Activated naive CD8-positive, alpha-beta T cell treated with anti-CD3 and anti-CD28 coated beads, Interleukin-2, amount 50 U/mL, for 24 hours (primary cell): ENCODE results near the gene FIGLA.

Experiments used
- ATAC-seq: fragments of 150-1000 bp; cut with Tn5 transposase; one replicate; pipeline ENCODE4 v1.10.0; 2021
- DNase-seq: peaks from one replicate; pipeline ENCODE4 v3.0.0; 2021
- H3K27ac Mint-ChIP-seq: one replicate; pipeline ENCODE4 v1.8.0; 2021; ENCODE audit warnings: mild to moderate bottlenecking, mixed read lengths
- H3K27me3 Mint-ChIP-seq: one replicate; pipeline ENCODE4 v1.8.0; 2021; ENCODE audit warnings: mixed read lengths
- H3K36me3 Mint-ChIP-seq: one replicate; pipeline ENCODE4 v1.8.0; 2021; ENCODE audit warnings: low read depth, mixed read lengths
- H3K4me1 Mint-ChIP-seq: one replicate; pipeline ENCODE4 v1.8.0; 2021; ENCODE audit warnings: mixed read lengths
- H3K4me3 Mint-ChIP-seq: one replicate; pipeline ENCODE4 v1.8.0; 2021; ENCODE audit warnings: mild to moderate bottlenecking, moderate library complexity, mixed read lengths
- H3K9me3 Mint-ChIP-seq: one replicate; pipeline ENCODE4 v1.8.0; 2021; ENCODE audit warnings: mixed read lengths

FIGLA gene

DNA sequence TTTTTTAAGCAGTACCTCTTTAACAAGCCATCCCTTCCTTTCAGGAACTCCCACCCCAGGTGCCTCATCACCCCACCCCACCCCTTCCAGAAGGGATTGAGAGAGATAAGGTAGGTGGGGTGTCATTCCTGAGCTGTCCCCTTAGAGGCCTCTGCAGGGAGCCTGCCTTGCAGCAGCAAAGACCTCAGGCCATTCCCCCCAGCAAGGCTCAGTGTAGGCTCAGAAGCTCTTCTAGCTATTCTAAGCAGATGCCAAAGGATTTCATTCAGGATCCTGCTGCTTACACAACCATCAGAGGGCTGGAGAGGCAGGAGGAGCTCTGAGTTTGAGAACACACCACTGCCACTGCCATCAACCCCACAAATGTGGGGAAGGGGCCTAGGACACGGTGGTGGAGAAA lies 5.8 kb upstream of the FIGLA start:
- no peaks in the 10 kb centered on the region for H3K9me3 Mint-ChIP-seq
- peaks cover 16% of the 10 kb centered on the region for H3K27me3 Mint-ChIP-seq
- ATAC-seq (no peak), DNase-seq (no peak)
- H3K36me3 Mint-ChIP-seq = no peaks in the 10 kb centered on the region
- H3K4me3 Mint-ChIP-seq = no peak overlapping the region
- peaks cover 9% of the 10 kb centered on the region for H3K4me1 Mint-ChIP-seq
- H3K27ac Mint-ChIP-seq = no peak overlapping the region

DNA sequence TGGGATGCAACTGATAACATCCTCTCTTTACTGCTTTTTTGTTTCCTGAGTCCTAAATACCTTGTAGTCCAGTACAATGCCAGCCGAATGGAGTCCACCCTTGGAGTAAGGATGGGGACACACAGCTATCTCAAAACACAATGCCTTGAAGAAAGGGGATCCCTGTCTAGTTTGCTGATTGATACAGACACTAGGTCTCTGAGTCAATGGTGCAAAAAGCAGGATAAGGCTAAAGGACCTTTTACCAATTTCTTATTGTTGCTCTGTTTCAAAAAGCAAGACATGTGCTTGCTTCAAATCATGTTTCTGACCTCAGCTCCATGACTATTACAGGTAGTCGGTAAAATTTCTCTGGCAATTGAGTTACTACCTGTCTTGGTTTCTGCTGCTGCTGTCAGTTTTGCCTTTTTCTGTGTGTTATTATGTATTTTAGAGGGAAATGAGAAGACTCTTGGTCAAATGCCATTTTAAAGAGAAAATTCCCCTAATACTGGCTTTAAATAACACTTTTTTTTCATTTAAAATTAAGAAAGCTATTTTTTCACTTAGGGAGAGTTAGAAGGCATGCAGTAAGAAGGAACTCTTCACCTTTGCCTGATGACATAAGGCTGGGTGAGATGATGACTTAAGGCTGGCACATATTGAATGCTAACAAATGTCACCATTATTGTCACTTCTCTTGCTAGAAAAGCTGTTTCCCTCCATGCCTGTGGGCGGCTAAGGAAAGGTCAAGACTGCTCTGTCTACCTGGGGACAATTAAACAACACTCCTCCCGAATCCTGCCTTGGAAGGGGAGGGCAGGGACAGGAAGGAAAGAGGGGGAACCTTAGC lies 4.9 kb upstream of the FIGLA start:
- DNase-seq (peak; percentile 11), ATAC-seq (peak; percentile 59)
- Mint-ChIP-seq H3K4me1 (peaks cover 12% of the 10 kb centered on the region), H3K27ac (no peak overlapping the region), H3K27me3 (peaks cover 21% of the 10 kb centered on the region), H3K9me3 (no peaks in the 10 kb centered on the region), H3K4me3 (no peak overlapping the region), H3K36me3 (no peaks in the 10 kb centered on the region)

DNA sequence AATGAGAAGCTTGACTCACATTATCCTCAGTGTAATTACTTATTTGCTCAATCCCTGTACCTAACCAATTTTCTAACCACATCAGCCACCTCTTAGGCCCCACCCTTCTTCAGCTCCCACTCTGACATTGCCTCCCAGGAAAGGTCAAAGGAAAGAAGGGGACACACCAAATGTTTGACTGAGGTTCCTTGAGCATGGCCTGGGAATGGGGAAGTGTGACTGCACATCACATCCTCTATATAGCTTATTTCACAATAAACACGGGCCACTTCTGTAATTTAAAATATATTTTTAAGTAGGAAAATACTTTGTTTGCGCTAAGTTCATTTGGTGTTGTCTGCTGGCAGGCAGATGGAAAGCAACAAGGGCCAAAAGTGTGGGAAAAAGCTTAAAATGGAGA lies 3.0 kb upstream of the FIGLA start:
- H3K4me1 Mint-ChIP-seq = peaks cover 21% of the 10 kb centered on the region
- no peaks in the 10 kb centered on the region for H3K9me3 Mint-ChIP-seq
- H3K36me3 Mint-ChIP-seq = no peaks in the 10 kb centered on the region
- no peak overlapping the region for H3K27ac Mint-ChIP-seq
- H3K4me3 Mint-ChIP-seq = no peak overlapping the region
- H3K27me3 Mint-ChIP-seq = peaks cover 30% of the 10 kb centered on the region
- no peak for DNase-seq
- no peak for ATAC-seq

DNA sequence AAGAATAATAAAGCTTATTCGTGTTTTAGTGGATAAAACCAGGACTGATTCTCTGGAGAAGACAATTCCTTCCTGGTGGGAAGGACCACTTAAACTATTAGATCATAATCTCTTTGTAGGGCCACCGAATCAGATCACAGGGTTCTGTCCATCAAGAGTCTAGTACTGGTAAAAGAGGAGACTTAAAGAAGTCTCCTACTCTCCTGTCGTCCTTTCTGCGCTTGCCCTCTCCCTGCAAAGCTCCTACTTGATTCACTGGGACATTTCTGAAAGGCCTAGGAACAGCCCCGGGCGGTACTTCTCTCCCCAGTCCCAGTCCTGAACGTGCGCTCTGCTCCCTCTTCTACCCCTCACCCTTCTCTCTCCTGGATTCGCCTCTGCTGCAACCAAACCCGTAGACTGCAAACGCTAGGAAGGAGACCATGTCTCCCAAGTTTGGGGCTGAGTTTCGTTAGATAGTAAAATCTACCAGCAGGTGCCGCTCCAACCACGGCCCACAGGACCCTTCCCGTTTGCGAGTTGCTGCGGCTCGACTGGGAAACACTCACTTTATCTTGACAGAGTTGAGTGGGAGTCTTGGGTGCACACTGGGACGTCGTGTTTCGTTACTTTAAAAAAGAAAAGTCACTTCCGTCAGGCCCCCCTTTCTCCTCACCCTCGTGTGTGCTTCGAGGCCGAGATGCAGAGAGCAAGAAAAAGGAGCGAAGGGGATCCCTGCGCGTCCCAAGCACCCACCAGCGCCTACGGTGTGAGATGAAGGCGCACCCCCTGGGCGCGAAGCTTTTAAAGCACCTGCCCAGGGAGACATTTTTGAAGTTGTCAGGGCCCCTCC lies 923 bp downstream of the FIGLA start:
- peak; percentile 77 for DNase-seq
- ATAC-seq = peak; percentile 81
- Mint-ChIP-seq H3K9me3 (no peaks in the 10 kb centered on the region), H3K27ac (no peak overlapping the region), H3K36me3 (no peaks in the 10 kb centered on the region), H3K27me3 (peaks cover 48% of the 10 kb centered on the region), H3K4me1 (peaks cover 20% of the 10 kb centered on the region), H3K4me3 (peak overlapping the region; percentile 68)

DNA sequence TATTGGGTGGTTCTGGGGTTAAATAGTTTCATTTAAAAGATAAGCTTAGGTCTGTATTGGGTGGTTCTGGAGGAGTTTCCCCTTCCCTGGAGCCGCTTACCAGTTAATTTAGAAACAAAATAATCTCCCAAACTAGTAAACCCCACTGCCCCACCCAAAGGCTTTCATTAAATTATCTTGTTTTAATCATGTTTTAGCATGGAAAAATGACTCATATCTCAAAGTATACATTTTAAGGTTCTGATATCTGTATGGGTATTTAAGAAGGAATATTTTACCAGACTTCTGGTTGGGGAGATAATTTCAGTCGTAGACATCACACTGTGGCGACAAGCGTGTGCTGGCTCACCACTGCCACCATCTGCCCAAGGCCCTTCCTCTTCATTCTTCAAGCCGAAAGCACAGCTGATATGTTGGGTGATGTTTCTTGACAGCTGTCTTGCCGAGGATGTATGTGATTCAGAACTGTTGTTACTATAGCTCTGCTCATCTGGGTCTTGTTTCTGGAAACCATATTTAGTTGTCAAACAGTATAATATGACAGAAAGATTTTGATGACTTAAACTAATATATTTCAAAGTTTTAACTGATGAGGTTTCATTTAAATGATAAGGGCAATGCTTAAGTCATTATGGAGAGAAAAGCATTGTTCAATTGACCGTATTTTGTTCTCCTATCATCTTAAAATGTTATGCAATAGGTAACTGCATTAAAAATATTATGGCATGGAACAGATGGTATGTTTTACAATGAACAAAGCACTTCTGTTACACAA lies 5.1 kb downstream of the FIGLA start:
- Mint-ChIP-seq H3K4me1 (peaks cover 13% of the 10 kb centered on the region), H3K27me3 (peaks cover 27% of the 10 kb centered on the region), H3K4me3 (no peak overlapping the region), H3K9me3 (no peaks in the 10 kb centered on the region), H3K36me3 (no peaks in the 10 kb centered on the region), H3K27ac (no peak overlapping the region)
- ATAC-seq (peak; percentile 69), DNase-seq (peak; percentile 35)

DNA sequence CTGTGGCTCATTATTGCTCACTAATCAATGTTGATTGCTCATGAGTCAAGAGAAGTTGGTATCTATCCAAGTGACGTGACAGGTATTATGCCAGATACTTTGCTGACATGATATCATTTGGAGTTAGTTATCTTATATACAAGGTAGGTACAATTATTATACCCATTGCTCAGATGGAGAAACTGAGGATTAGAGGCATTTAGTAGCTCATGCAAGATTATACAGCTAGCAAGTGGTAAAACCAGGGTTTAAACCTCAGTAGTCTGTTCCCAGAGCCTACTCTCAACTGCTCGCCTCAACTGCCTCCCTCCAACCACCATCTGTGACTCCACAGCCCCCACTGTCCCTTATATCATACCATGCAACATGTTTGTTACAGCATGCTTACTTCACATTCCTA lies 6.1 kb downstream of the FIGLA start:
- peaks cover 20% of the 10 kb centered on the region for H3K27me3 Mint-ChIP-seq
- H3K4me1 Mint-ChIP-seq = peaks cover 6% of the 10 kb centered on the region
- H3K4me3 Mint-ChIP-seq = no peak overlapping the region
- no peak for ATAC-seq
- no peaks in the 10 kb centered on the region for H3K36me3 Mint-ChIP-seq
- no peaks in the 10 kb centered on the region for H3K9me3 Mint-ChIP-seq
- H3K27ac Mint-ChIP-seq = no peak overlapping the region
- no peak for DNase-seq

DNA sequence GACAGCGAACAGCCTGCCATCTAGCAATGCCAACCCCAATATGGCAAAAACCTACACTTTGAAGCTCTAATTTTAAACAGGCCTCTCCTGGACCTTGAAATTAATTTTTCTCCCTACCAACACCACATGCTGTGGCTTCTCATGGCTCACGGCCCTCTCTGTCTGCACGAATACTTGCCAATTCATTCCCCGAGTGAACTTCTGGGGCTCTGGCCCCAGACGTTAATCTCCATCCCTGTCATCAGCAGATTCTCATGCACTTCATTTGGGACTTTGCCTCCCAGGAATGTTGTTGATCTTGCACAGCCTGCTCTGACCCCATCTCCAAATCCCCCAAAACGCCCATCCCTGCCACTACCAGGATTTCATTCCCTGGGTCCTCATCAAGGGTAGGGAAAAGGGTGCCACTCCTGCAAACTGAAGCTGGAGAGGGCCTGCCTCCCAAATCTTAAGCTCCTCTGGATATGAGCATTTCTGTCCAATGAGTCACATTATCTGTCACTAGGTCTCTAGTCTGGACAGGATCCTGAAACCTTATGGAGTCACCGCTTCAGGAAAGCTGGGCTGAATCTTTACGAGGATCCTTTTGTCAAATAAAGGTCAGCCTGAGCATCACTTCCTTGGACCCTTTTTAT lies 10.4 kb downstream of the FIGLA start:
- no peak overlapping the region for H3K27ac Mint-ChIP-seq
- no peaks in the 10 kb centered on the region for H3K36me3 Mint-ChIP-seq
- H3K4me3 Mint-ChIP-seq = no peak overlapping the region
- H3K4me1 Mint-ChIP-seq = no peaks in the 10 kb centered on the region
- DNase-seq = no peak
- no peak for ATAC-seq
- peaks cover 3% of the 10 kb centered on the region for H3K27me3 Mint-ChIP-seq
- H3K9me3 Mint-ChIP-seq = no peaks in the 10 kb centered on the region

DNA sequence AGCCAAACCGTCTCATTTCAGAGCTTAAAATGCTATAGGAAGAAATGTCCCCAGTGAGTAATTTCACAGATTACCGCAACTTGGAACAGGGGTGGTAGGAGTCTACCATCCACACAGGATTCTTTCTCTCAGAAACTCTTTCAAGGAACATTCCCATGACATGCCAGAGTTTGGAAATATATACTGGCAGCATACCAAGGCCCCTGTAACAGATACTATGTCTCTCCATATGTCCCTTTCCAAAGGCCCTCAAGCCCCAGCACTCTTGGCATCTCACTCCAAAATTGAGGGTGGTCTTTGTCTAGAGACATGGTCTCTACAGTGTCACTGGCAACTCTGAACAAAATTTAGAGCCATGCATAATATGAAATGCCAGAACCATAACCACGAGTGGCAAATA lies 11.0 kb downstream of the FIGLA start:
- no peak for ATAC-seq
- DNase-seq = no peak
- Mint-ChIP-seq H3K36me3 (no peaks in the 10 kb centered on the region), H3K27ac (no peak overlapping the region), H3K9me3 (no peaks in the 10 kb centered on the region), H3K4me3 (no peak overlapping the region), H3K4me1 (no peaks in the 10 kb centered on the region), H3K27me3 (peaks cover 6% of the 10 kb centered on the region)

DNA sequence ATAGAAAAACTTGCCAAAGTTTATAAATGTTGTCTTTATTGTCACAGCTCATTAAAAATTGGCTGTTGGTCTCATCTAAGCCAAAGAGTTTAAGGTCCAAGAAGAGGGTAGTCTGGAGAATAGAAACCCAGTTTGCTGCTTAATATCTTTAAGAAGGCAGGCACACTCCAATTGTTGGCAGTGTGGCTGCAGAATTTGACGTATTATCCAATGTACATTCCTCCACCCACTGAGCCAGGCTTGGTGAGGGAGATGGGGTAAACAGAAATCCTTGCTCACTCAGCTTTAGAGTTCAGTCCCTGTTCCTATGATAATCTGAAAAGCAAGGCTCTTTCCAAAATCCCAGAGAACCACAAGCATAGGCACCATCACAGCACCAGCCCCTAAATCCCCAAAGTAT lies 11.8 kb downstream of the FIGLA start:
- no peak for ATAC-seq
- peaks cover 13% of the 10 kb centered on the region for H3K27me3 Mint-ChIP-seq
- no peak overlapping the region for H3K27ac Mint-ChIP-seq
- no peak for DNase-seq
- H3K4me1 Mint-ChIP-seq = no peaks in the 10 kb centered on the region
- no peaks in the 10 kb centered on the region for H3K36me3 Mint-ChIP-seq
- H3K9me3 Mint-ChIP-seq = no peaks in the 10 kb centered on the region
- H3K4me3 Mint-ChIP-seq = no peak overlapping the region

DNA sequence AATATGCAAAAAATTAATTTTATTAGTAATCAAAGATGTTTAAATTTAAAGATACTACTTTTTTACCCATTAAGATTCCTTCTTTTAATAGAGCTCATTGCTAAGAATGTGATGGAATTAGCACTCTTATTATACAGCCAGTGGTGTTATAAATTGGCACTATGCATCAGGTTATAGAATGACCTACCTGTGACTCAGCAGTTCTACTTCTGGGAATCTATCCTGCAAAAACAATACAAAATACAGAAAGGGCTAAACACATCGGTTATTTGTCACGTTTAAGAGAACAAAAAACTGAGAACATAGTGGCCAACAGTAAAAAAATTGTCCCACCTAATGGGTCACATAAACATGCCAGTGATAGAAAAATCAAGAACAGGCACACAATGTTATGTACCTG lies 13.0 kb downstream of the FIGLA start:
- no peak overlapping the region for H3K27ac Mint-ChIP-seq
- no peaks in the 10 kb centered on the region for H3K4me1 Mint-ChIP-seq
- ATAC-seq (no peak), DNase-seq (no peak)
- H3K36me3 Mint-ChIP-seq = no peaks in the 10 kb centered on the region
- no peaks in the 10 kb centered on the region for H3K9me3 Mint-ChIP-seq
- H3K27me3 Mint-ChIP-seq = peaks cover 22% of the 10 kb centered on the region
- H3K4me3 Mint-ChIP-seq = no peak overlapping the region

DNA sequence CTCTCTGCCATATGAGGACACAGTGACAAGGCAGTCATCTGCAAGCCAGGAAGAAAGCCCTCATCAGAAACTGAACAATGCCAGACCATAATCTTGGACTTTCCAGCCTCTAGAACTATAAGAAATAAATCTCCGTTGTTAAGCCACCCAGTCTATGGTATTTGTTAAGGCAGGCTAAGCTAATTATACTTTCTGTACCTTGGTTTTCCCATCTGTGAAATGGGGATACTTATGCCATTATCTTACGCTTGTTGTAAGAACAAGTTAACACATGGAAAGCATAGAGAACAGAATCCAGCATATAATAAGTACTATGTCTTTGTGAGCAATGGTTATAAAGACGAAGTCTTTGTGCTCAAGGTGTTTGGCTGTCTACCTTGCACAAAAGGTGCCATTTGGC lies 14.2 kb downstream of the FIGLA start:
- Mint-ChIP-seq H3K4me1 (no peaks in the 10 kb centered on the region), H3K36me3 (no peaks in the 10 kb centered on the region), H3K27me3 (peaks cover 22% of the 10 kb centered on the region), H3K4me3 (no peak overlapping the region), H3K9me3 (no peaks in the 10 kb centered on the region), H3K27ac (no peak overlapping the region)
- ATAC-seq (no peak), DNase-seq (no peak)

DNA sequence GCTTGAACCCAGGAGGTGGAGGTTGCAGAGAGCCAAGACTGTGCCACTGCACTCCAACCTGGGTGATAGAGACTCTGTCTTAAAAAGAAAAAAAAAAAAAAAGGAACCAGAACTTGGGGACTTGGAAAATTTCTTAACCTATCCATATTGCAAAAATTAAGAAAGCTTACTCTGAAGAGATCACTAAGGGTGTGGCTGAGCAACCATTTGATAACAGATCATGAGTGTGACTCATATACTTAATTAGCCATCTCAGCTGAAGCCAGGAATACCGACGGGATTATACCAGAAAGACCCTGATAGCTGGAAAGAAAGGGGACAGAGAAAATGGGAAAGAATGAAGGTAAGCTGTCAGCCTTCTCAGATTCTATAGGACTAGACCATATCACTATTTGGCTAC lies 15.3 kb downstream of the FIGLA start:
- H3K27me3 Mint-ChIP-seq = peaks cover 23% of the 10 kb centered on the region
- H3K36me3 Mint-ChIP-seq = no peaks in the 10 kb centered on the region
- no peak overlapping the region for H3K27ac Mint-ChIP-seq
- no peak for DNase-seq
- no peaks in the 10 kb centered on the region for H3K9me3 Mint-ChIP-seq
- no peak for ATAC-seq
- H3K4me1 Mint-ChIP-seq = no peaks in the 10 kb centered on the region
- no peak overlapping the region for H3K4me3 Mint-ChIP-seq

DNA sequence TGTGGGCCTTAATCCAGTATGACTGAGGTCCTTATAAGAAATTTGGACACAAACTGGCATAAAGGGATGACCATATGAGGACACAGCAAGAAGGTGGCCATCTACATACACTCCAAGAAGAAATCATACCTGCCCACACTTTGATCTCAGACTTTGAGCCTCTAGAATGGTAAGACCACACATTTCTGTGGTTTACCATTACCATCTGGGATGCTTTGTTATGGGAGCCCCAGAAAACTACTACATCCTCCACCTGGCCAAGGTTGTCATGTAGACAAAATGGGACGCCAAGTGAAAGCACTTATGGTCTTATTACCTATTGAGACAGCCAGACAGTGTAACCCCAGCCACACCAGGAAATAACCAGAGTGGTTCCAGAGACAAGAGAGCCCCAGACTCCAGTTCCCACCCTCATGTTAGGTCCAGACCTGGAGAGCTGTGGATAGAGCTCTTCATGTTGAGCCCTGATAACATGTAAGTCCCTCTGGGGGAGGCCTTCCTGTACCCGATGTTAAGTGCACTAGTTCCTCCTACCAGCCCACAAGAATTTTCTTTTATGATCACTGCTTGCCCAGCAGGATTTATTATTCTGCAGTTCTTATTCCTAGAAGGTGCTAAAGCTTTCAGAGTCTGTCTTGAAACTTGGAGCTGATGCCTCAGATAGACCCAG lies 17.8 kb downstream of the FIGLA start:
- Mint-ChIP-seq H3K36me3 (no peaks in the 10 kb centered on the region), H3K27me3 (peaks cover 40% of the 10 kb centered on the region), H3K9me3 (no peaks in the 10 kb centered on the region), H3K4me3 (no peak overlapping the region), H3K27ac (no peak overlapping the region), H3K4me1 (peaks cover 4% of the 10 kb centered on the region)
- no peak for ATAC-seq
- no peak for DNase-seq

DNA sequence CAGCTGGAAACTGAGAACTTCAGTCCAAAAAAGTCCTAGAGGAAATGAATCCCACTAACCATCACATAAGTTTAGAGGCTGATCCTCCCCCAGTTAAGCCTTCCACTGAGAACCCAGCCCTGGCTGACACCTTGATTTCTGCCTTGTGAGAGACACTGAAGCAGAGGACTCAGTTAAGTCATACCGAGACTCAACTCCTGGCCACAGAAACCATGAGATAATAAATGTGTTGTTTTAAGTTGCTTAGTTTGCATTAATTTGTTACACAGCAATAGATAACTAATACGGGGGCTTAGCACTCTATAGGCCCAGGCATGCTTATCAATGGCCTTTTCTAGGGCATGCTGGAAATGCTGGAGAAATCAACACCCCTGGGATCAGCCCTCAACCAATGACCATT lies 19.0 kb downstream of the FIGLA start:
- peaks cover 11% of the 10 kb centered on the region for H3K4me1 Mint-ChIP-seq
- no peak overlapping the region for H3K4me3 Mint-ChIP-seq
- H3K9me3 Mint-ChIP-seq = no peaks in the 10 kb centered on the region
- DNase-seq (no peak), ATAC-seq (no peak)
- H3K27ac Mint-ChIP-seq = no peak overlapping the region
- H3K27me3 Mint-ChIP-seq = peaks cover 41% of the 10 kb centered on the region
- no peaks in the 10 kb centered on the region for H3K36me3 Mint-ChIP-seq
